AG09319 (cell line): ENCODE measurements around the gene RFX1.

ENCODE experiments used
- DNase-seq: peaks from one replicate; pipeline ENCODE4 v3.0.0-alpha.2; 2010; ENCODE audit warnings: low read depth; ENCODE audit errors: extremely low read depth
- TF ChIP-seq, protein P1 (sequence below): IDR thresholded peaks from 2 replicates; pipeline ENCODE4 v1.5.1; 2011; ENCODE audit warnings: low read depth, mild to moderate bottlenecking, inconsistent platforms, low read length, moderate library complexity

The RFX1 gene

DNA sequence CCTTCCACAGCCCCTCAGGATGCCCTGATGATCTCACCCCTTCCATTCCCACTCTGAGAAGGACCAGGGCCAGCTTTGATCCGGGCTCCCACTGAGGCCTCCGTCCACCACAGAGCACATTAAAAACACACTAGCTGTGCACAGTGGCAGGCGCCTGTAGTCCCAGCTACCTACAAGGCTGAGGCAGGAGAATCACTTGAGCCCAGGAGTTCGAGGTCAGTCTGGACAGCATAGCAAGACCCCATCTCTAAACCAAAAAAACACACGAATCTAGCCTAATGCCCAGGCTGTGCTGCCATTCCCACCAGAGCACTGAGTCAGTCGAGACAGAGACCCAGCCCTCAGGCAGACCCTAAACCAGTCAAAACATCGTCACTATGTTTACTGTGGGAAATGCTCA is 14.1 kb downstream of the RFX1 start:
- no peak for DNase-seq
- TF ChIP-seq, protein P1, sequence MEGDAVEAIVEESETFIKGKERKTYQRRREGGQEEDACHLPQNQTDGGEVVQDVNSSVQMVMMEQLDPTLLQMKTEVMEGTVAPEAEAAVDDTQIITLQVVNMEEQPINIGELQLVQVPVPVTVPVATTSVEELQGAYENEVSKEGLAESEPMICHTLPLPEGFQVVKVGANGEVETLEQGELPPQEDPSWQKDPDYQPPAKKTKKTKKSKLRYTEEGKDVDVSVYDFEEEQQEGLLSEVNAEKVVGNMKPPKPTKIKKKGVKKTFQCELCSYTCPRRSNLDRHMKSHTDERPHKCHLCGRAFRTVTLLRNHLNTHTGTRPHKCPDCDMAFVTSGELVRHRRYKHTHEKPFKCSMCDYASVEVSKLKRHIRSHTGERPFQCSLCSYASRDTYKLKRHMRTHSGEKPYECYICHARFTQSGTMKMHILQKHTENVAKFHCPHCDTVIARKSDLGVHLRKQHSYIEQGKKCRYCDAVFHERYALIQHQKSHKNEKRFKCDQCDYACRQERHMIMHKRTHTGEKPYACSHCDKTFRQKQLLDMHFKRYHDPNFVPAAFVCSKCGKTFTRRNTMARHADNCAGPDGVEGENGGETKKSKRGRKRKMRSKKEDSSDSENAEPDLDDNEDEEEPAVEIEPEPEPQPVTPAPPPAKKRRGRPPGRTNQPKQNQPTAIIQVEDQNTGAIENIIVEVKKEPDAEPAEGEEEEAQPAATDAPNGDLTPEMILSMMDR: no peak

DNA sequence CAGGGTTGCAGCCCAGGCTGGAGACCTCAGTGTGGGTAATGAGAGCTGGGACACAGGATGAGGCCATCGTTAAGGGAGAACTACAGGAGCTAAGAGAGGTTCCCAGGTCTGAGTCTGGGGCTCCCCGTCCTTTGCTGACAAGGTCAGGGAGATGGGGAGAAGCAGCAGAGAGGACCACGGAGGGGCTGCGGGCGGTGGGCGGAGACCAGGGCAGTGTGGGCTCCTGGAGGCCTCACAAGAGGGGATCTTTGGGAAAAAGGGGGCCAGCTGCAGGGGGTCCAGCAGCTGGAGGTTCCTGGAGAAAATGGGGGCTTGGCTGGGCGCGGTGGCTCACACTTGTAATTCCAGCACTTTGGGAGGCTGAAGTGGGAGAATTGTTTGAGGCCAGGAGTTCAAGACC is 16.0 kb downstream of the RFX1 start:
- TF ChIP-seq, protein P1: no peak
- no peak for DNase-seq

DNA sequence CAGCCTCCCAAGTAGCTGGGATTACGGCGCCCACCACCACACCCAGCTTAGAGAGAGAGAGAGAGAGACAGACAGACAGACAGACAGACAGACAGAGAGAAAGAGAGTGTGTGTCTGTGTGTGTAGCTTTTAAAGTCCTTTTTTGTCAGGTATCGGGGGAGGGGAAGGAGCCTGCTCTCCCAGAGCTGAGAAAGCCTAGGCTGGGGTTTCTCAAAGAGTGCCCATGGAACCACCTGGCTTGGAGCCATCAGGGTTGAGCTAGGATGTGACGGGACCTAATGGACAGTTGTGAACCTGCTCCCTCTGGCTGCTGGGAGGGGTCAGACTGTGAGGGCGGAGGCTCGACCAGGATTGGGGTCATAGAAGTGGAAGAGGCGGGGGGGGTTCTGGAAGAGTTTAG is 16.6 kb downstream of the RFX1 start:
- TF ChIP-seq, protein P1: no peak
- no peak for DNase-seq

DNA sequence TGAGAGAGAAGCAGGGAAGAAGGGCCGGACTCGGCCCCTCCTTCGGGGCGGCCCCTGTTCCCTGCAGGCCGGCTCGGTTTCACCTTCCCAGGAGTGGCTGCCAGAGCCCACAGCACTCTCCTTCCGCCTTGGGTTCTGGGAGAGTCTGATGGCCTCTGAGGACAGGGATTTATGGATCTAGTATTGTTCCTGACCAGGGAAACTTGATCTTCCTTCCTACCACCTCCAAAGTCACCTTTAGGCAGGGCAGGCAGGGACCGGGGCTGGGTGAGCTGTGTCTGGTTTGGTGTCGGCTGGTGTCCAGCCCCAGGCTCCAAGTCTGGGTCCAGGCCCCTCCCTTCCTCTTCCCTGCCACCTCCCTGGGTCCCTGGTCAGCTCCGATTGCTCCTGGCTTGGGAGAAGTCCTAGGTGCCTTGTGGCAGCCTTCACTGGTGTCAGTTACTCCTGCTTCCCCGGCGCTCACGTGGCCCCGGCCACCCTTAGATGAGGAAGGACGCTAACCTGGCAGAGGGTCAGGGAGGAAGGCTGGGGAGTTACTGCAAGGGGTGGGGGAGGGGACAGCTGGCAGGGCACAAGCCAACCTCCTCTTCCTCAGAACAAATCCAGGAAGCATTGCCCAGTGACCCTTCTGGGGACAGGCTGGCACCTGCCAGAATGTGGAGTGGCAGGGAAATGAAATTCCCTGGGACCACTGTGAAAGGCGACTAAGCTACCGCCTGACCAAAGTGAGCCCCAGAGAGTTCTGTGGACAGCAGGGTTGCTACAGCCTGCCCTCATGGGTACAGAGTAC is 18.8 kb downstream of the RFX1 start:
- DNase-seq: no peak
- TF ChIP-seq, protein P1: no peak

DNA sequence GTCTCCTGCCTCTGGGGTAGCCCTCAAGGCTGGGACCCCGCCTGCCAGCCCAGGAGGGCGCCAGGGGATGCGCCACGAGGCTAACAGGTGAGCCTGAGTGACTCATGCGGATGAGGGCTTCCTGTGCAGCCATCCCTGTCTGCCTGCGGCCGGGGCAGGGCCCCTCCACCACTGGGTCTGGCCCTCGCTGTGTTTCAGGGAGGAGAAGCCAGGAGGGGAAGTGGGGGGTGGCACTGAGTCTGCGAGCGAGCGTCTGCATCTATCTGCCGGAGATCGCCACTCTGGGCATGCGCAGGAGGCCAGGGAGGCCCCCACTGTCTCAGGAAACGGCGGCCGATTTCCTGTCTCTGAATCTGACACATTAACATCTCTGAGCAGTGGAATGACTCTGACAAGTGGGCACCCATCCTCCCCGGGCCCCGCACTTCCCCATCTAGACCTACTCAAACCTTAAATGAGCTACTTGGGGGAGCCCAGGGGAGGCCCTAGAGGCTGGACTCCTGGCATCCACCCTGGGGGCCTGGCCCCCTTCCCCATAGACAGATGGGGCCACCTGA is 19.7 kb downstream of the RFX1 start:
- TF ChIP-seq, protein P1: no peak
- DNase-seq: no peak

DNA sequence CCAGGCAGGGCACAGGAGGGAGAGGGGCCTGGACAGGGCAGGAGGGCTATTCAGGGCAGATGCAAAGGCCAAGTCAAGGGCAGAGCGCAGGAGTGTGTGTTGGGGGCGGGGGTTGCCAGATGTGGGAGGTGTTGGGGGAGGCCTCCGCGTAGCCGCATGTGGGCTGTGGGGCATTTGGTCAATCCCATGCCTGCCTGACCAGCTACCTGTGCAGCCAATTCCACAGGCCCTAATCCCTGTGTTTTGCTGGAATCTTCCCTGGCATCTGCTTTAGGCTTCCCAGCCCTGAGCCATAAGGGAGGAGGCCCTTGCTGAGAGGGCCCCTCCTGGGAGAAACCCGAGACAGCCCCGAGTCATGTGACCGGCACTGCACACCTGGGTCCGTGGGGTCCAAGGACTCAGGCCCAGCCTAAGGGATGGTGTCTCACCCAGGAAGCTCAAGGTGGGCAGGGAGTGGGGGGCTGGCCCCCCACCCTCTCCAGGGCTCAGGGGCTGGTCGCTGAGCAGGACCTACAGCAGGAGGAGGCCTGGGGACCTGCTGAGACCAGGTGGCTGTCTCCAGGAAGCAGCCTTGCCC is 20.3 kb downstream of the RFX1 start:
- DNase-seq: no peak
- TF ChIP-seq, protein P1: no peak
